ENCODE measurements around the gene ZNF407.
A peak's percentile ranks its signal among the peaks of the same experiment; 100 is the strongest.

ZNF407 gene

GRCh38 chr18:74679006-74679678 is 81.5 kb downstream of the ZNF407 start:
- peak in 1 of 2 donors; percentile 38 for ATAC-seq

- ATAC-seq: no peak
Measured at GRCh38 chr18:74679679-74680076, 82.0 kb downstream of the ZNF407 start.

GRCh38 chr18:74682141-74682990 is 84.7 kb downstream of the ZNF407 start:
- ATAC-seq: no peak

- no peak for ATAC-seq
Measured at GRCh38 chr18:74682991-74683297, 85.3 kb downstream of the ZNF407 start.

- ATAC-seq: no peak
Measured at GRCh38 chr18:74683573-74683972, 85.9 kb downstream of the ZNF407 start.

- ATAC-seq: no peak
Measured at GRCh38 chr18:74689251-74689650, 91.6 kb downstream of the ZNF407 start.

- ATAC-seq: no peak
Measured at GRCh38 chr18:74692367-74693013, 94.8 kb downstream of the ZNF407 start.

- ATAC-seq: no peak
Measured at GRCh38 chr18:74694436-74694835, 96.8 kb downstream of the ZNF407 start.

GRCh38 chr18:74695170-74695569 is 97.5 kb downstream of the ZNF407 start:
- ATAC-seq: no peak

- ATAC-seq: no peak
Measured at GRCh38 chr18:74698881-74699280, 101.2 kb downstream of the ZNF407 start.

GRCh38 chr18:74699455-74699854 is 101.8 kb downstream of the ZNF407 start:
- ATAC-seq: no peak

- ATAC-seq: no peak
Measured at GRCh38 chr18:74702950-74703349, 105.3 kb downstream of the ZNF407 start.

- no peak for ATAC-seq
Measured at GRCh38 chr18:74708169-74708568, 110.5 kb downstream of the ZNF407 start.

- no peak for ATAC-seq
Measured at GRCh38 chr18:74709452-74709851, 111.8 kb downstream of the ZNF407 start.

- ATAC-seq: no peak
Measured at GRCh38 chr18:74714120-74714519, 116.5 kb downstream of the ZNF407 start.

GRCh38 chr18:74714791-74715190 is 117.1 kb downstream of the ZNF407 start:
- ATAC-seq: no peak

GRCh38 chr18:74715306-74715705 is 117.6 kb downstream of the ZNF407 start:
- no peak for ATAC-seq

GRCh38 chr18:74715865-74716712 is 118.4 kb downstream of the ZNF407 start:
- ATAC-seq: no peak

- ATAC-seq: no peak
Measured at GRCh38 chr18:74718312-74718711, 120.6 kb downstream of the ZNF407 start.

GRCh38 chr18:74722237-74722636 is 124.6 kb downstream of the ZNF407 start:
- no peak for ATAC-seq

- ATAC-seq: no peak
Measured at GRCh38 chr18:74724186-74724585, 126.5 kb downstream of the ZNF407 start.

GRCh38 chr18:74725690-74726089 is 128.0 kb downstream of the ZNF407 start:
- no peak for ATAC-seq

GRCh38 chr18:74728586-74728985 is 130.9 kb downstream of the ZNF407 start:
- no peak for ATAC-seq
